Measurements from ENCODE around the gene BHMT.
A peak's percentile ranks its signal among the peaks of the same experiment; 100 is the strongest.

The BHMT gene

GRCh38 chr5:79122973-79123372 lies 11.4 kb downstream of the BHMT start:
- ChIA-PET POLR2A (ENCODE audit: low non-redundant PET) (interaction anchor here (0.6 kb wide), 1 partner anchor 473 kb away, joined by 17 read pairs; no protein-coding TSS in a partner anchor), CTCF (interaction anchor here (3.2 kb wide), 1 partner anchor 98 kb away, joined by 9 read pairs; no protein-coding TSS in a partner anchor)
- no peak overlapping the region for H3K27ac ChIP-seq
- TF ChIP-seq, protein P1, sequence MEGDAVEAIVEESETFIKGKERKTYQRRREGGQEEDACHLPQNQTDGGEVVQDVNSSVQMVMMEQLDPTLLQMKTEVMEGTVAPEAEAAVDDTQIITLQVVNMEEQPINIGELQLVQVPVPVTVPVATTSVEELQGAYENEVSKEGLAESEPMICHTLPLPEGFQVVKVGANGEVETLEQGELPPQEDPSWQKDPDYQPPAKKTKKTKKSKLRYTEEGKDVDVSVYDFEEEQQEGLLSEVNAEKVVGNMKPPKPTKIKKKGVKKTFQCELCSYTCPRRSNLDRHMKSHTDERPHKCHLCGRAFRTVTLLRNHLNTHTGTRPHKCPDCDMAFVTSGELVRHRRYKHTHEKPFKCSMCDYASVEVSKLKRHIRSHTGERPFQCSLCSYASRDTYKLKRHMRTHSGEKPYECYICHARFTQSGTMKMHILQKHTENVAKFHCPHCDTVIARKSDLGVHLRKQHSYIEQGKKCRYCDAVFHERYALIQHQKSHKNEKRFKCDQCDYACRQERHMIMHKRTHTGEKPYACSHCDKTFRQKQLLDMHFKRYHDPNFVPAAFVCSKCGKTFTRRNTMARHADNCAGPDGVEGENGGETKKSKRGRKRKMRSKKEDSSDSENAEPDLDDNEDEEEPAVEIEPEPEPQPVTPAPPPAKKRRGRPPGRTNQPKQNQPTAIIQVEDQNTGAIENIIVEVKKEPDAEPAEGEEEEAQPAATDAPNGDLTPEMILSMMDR (conservative IDR thresholded peaks at IDR 0.05; ENCODE audit: low read depth): no peak
- DNase-seq (ENCODE audit: low spot score): no peak

DNA sequence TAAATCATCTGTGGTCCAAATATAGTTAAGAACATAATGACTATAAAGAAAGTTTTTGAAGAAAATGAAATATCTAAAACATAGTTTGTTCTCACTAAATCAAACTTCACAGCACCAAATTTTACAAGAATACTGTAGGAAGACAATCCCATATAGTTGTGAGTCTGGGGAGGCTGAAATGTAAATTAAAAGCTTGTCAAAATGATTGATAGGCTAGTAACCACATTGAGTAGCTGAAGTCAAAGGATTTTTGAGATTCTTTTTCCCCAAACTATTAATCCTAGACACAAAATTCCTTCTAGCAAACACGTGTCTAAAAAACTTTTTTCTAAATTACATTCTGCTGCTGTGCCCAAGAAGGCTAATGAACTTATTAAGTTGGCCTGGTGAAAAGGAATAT lies 13.0 kb downstream of the BHMT start:
- no peak overlapping the region for H3K27ac ChIP-seq
- CTCF ChIA-PET: interaction anchor here (0.6 to 3.2 kb wide), 2 partner anchors 96 to 100 kb away, joined by 4 to 9 read pairs; no protein-coding TSS in a partner anchor
- TF ChIP-seq, protein P1 (conservative IDR thresholded peaks at IDR 0.05; ENCODE audit: low read depth): no peak
- POLR2A ChIA-PET (ENCODE audit: low non-redundant PET): no interaction called here
- DNase-seq (ENCODE audit: low spot score): no peak

DNA sequence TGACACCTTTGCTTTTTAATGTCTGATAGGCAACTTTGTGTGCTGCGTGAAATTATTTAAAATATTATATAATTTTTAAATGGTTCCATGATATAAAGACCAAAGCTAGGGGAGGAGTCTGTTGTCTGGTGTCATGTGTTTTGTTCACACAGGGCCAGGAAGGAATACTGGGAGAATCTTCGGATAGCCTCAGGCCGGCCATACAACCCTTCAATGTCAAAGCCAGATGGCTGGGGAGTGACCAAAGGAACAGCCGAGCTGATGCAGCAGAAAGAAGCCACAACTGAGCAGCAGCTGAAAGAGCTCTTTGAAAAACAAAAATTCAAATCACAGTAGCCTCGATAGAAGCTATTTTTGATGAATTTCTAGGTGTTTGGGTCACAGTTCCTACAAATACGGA lies 19.2 kb downstream of the BHMT start:
- ChIA-PET CTCF (interaction anchor here (3.3 kb wide), 1 partner anchor 106 kb away, joined by 23 read pairs; no protein-coding TSS in a partner anchor), POLR2A (ENCODE audit: low non-redundant PET) (no interaction called here)
- DNase-seq (ENCODE audit: low spot score): no peak
- TF ChIP-seq, protein P1 (conservative IDR thresholded peaks at IDR 0.05; ENCODE audit: low read depth): no peak
- no peak overlapping the region for H3K27ac ChIP-seq

- no peak overlapping the region for H3K27ac ChIP-seq
- ChIA-PET CTCF (interaction anchor here (0.6 to 5.1 kb wide), 41 partner anchors 11 to 1440 kb away, joined by 3 to 115 read pairs (median 4); partner anchors contain the start of gene ARSB), POLR2A (ENCODE audit: low non-redundant PET) (interaction anchor here (0.7 kb wide), 1 partner anchor 69 kb away, joined by 3 read pairs; no protein-coding TSS in a partner anchor)
- TF ChIP-seq, protein P1 (conservative IDR thresholded peaks at IDR 0.05; ENCODE audit: low read depth): no peak
- DNase-seq (ENCODE audit: low spot score): no peak
These were observed 21.6 kb downstream of the BHMT start for GRCh38 chr5:79133121-79133656.

- H3K27ac ChIP-seq: no peak overlapping the region
- DNase-seq (ENCODE audit: low spot score): peak; percentile 72
- TF ChIP-seq, protein P1 (conservative IDR thresholded peaks at IDR 0.05; ENCODE audit: low read depth): peak; percentile 91
- CTCF ChIA-PET: interaction anchor here (0.6 to 5.1 kb wide), 33 partner anchors 10 to 950 kb away, joined by 3 to 115 read pairs (median 5); partner anchors contain the start of gene ARSB
- POLR2A ChIA-PET (ENCODE audit: low non-redundant PET): no interaction called here
These were observed 22.2 kb downstream of the BHMT start for GRCh38 chr5:79133657-79134451.

- no peak for DNase-seq (ENCODE audit: low spot score)
- no peak overlapping the region for H3K27ac ChIP-seq
- POLR2A ChIA-PET (ENCODE audit: low non-redundant PET): interaction anchor here (0.7 kb wide), 1 partner anchor 71 kb away, joined by 5 read pairs; no protein-coding TSS in a partner anchor
- CTCF ChIA-PET: interaction anchor here (0.6 to 5.1 kb wide), 3 partner anchors 53 to 722 kb away, joined by 3 to 115 read pairs (median 4); no protein-coding TSS in a partner anchor
- TF ChIP-seq, protein P1 (conservative IDR thresholded peaks at IDR 0.05; ENCODE audit: low read depth): no peak
These were observed 24.4 kb downstream of the BHMT start for GRCh38 chr5:79135790-79136553.
